Activated CD4-positive, CD25-positive, alpha-beta regulatory T cell (primary cell): ENCODE measurements around the gene ZIM2.

Experiments used
- DNase-seq, 4 experiments: peaks; one replicate each; lab custom pipeline; 2025; lab: John Stamatoyannopoulos, UW

Gene ZIM2

GRCh38 chr19:56808717-56809392 lies 31.7 kb downstream of the ZIM2 start:
- DNase-seq, result no peak

GRCh38 chr19:56806639-56807038 lies 33.9 kb downstream of the ZIM2 start:
- DNase-seq, result no peak

GRCh38 chr19:56778351-56778750 lies 62.2 kb downstream of the ZIM2 start:
- DNase-seq, result no peak

GRCh38 chr19:56769650-56770049 lies 70.9 kb downstream of the ZIM2 start:
- DNase-seq, result no peak

GRCh38 chr19:56765137-56765536 lies 75.4 kb downstream of the ZIM2 start:
- DNase-seq, result no peak

- no peak for DNase-seq
Observed at GRCh38 chr19:56764196-56764695, 76.3 kb downstream of the ZIM2 start.

GRCh38 chr19:56760842-56761241 lies 79.7 kb downstream of the ZIM2 start:
- DNase-seq, result no peak

GRCh38 chr19:56759531-56759930 lies 81.0 kb downstream of the ZIM2 start:
- no peak for DNase-seq

GRCh38 chr19:56751078-56751489 lies 89.4 kb downstream of the ZIM2 start:
- no peak for DNase-seq

GRCh38 chr19:56750658-56751057 lies 89.9 kb downstream of the ZIM2 start:
- no peak for DNase-seq

- DNase-seq, result no peak
Observed at GRCh38 chr19:56748378-56748777, 92.1 kb downstream of the ZIM2 start.

GRCh38 chr19:56746367-56746766 lies 94.2 kb downstream of the ZIM2 start:
- no peak for DNase-seq

GRCh38 chr19:56740501-56740900 lies 100.0 kb downstream of the ZIM2 start:
- no peak for DNase-seq

GRCh38 chr19:56736571-56736970 lies 104.0 kb downstream of the ZIM2 start:
- DNase-seq, result no peak

- no peak for DNase-seq
Observed at GRCh38 chr19:56732976-56733375, 107.5 kb downstream of the ZIM2 start.

GRCh38 chr19:56727677-56728076 lies 112.8 kb downstream of the ZIM2 start:
- no peak for DNase-seq

- DNase-seq, result no peak
Observed at GRCh38 chr19:56725829-56726424, 114.6 kb downstream of the ZIM2 start.
